ENCODE results near the gene ESR1. TPM values are rescaled to one million over a fixed set of nuclear protein-coding genes. Genes with fewer than 3 reads are reported as not detected.

ESR1 gene
- total RNA-seq, 4 donors from 2014 or later, result 2.1 to 6.9 (median 5.2) TPM

DNA sequence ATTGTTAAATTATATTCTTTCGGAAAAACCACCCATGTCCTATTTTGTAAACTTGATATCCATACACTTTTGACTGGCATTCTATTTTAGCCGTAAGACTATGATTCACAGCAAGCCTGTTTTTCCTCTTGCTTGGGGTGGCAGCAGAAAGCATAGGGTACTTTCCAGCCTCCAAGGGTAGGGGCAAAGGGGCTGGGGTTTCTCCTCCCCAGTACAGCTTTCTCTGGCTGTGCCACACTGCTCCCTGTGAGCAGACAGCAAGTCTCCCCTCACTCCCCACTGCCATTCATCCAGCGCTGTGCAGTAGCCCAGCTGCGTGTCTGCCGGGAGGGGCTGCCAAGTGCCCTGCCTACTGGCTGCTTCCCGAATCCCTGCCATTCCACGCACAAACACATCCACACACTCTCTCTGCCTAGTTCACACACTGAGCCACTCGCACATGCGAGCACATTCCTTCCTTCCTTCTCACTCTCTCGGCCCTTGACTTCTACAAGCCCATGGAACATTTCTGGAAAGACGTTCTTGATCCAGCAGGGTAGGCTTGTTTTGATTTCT, 2.1 kb upstream of the ESR1 start:
- H3K4me1 ChIP-seq, result peaks cover 0 to 42% (median 15%) of the 10 kb centered on the region in 4 donors
- 25 to 36% methylated on average over 11 of the region's 11 CpGs for WGBS, 2 donors
- H3K36me3 ChIP-seq, result no peaks in the 10 kb centered on the region
- peak overlapping the region in 1 of 4 donors; percentile 47 for H3K27ac ChIP-seq
- no peak for DNase-seq (ENCODE audit: low spot score in 2 of 2)
- no peak for TF ChIP-seq POLR2A (IDR thresholded peaks at IDR 0.05)
- TF ChIP-seq EP300 (IDR thresholded peaks at IDR 0.05), result no peak
- TF ChIP-seq, protein P1, sequence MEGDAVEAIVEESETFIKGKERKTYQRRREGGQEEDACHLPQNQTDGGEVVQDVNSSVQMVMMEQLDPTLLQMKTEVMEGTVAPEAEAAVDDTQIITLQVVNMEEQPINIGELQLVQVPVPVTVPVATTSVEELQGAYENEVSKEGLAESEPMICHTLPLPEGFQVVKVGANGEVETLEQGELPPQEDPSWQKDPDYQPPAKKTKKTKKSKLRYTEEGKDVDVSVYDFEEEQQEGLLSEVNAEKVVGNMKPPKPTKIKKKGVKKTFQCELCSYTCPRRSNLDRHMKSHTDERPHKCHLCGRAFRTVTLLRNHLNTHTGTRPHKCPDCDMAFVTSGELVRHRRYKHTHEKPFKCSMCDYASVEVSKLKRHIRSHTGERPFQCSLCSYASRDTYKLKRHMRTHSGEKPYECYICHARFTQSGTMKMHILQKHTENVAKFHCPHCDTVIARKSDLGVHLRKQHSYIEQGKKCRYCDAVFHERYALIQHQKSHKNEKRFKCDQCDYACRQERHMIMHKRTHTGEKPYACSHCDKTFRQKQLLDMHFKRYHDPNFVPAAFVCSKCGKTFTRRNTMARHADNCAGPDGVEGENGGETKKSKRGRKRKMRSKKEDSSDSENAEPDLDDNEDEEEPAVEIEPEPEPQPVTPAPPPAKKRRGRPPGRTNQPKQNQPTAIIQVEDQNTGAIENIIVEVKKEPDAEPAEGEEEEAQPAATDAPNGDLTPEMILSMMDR (IDR thresholded peaks at IDR 0.05), result no peak
- no peaks in the 10 kb centered on the region for H3K9me3 ChIP-seq
- H3K4me3 ChIP-seq, result no peak overlapping the region
- H3K27me3 ChIP-seq, result peaks cover 0 to 30% of the 10 kb centered on the region in 2 donors

DNA sequence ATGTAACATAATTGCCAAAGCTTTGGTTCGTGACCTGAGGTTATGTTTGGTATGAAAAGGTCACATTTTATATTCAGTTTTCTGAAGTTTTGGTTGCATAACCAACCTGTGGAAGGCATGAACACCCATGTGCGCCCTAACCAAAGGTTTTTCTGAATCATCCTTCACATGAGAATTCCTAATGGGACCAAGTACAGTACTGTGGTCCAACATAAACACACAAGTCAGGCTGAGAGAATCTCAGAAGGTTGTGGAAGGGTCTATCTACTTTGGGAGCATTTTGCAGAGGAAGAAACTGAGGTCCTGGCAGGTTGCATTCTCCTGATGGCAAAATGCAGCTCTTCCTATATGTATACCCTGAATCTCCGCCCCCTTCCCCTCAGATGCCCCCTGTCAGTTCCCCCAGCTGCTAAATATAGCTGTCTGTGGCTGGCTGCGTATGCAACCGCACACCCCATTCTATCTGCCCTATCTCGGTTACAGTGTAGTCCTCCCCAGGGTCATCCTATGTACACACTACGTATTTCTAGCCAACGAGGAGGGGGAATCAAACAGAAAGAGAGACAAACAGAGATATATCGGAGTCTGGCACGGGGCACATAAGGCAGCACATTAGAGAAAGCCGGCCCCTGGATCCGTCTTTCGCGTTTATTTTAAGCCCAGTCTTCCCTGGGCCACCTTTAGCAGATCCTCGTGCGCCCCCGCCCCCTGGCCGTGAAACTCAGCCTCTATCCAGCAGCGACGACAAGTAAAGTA, 547 bp upstream of the ESR1 start:
- H3K4me1 ChIP-seq, result peaks cover 0 to 42% (median 15%) of the 10 kb centered on the region in 4 donors
- TF ChIP-seq POLR2A (IDR thresholded peaks at IDR 0.05), result no peak
- TF ChIP-seq EP300 (IDR thresholded peaks at IDR 0.05), result peak in 1 of 2 donors; percentile 70
- peak overlapping the region; percentile 29 to 58 (median 40) for H3K4me3 ChIP-seq
- H3K27me3 ChIP-seq, result peaks cover 0 to 30% of the 10 kb centered on the region in 2 donors
- no peaks in the 10 kb centered on the region for H3K36me3 ChIP-seq
- H3K9me3 ChIP-seq, result no peaks in the 10 kb centered on the region
- 13 to 14% methylated on average over 20 of the region's 20 CpGs for WGBS, 2 donors
- no peak for DNase-seq (ENCODE audit: low spot score in 2 of 2)
- peak overlapping the region in 1 of 4 donors; percentile 72 for H3K27ac ChIP-seq

DNA sequence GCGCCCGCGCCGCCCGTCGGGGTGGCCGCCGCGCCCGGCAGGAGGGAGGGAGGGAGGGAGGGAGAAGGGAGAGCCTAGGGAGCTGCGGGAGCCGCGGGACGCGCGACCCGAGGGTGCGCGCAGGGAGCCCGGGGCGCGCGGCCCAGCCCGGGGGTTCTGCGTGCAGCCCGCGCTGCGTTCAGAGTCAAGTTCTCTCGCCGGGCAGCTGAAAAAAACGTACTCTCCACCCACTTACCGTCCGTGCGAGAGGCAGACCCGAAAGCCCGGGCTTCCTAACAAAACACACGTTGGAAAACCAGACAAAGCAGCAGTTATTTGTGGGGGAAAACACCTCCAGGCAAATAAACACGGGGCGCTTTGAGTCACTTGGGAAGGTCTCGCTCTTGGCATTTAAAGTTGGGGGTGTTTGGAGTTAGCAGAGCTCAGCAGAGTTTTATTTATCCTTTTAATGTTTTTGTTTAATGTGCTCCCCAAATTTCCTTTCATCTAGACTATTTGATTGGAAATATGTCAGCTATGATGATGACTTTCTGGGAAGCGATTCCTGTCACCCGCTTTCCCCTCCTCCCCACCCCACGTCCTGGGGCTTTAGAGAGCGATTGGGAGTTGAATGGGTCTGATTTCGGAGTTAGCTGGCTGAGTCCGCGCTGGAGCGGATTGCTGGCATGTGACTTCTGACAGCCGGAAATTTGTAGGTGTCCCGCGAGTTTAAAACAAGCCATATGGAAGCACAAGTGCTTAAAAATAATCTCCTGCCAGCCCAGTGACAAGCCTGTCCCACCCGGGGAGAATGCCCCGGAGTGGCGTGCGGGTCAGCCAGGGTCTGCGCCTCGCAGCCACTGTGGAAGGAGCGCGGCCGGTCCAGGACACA, 1.1 kb downstream of the ESR1 start:
- 21 to 22% methylated on average over 30 to 37 of the region's 60 CpGs for WGBS, 2 donors
- peaks cover 0 to 30% of the 10 kb centered on the region in 2 donors for H3K27me3 ChIP-seq
- peaks cover 0 to 42% (median 15%) of the 10 kb centered on the region in 4 donors for H3K4me1 ChIP-seq
- peak overlapping the region; percentile 29 to 58 (median 40) for H3K4me3 ChIP-seq
- peak in 1 of 2 donors; percentile 27 for DNase-seq (ENCODE audit: low spot score in 2 of 2)
- TF ChIP-seq POLR2A (IDR thresholded peaks at IDR 0.05) (no peak), EP300 (IDR thresholded peaks at IDR 0.05) (no peak)
- TF ChIP-seq, protein P1 (IDR thresholded peaks at IDR 0.05), result no peak
- no peaks in the 10 kb centered on the region for H3K9me3 ChIP-seq
- H3K36me3 ChIP-seq, result no peaks in the 10 kb centered on the region
- peak overlapping the region in 2 of 4 donors; percentile 53 to 72 for H3K27ac ChIP-seq

DNA sequence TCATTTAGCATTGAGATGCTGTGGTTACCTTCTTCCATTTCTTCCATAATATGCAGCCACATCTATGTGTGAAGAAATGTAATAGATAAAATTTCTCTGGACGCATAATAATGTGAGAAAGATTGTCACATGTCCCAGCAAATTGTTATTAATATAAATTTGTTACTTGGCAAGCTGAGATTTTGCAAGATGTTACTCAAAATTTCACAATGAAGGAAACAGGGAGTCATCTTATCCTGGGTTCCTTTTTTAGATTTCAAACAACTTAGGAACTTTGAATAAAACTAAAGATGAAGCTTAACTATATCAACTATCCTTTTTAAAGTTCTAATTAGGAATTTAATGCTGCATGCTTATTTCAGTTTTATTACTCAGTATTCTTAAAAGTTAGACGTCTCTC, 3.6 kb downstream of the ESR1 start:
- H3K9me3 ChIP-seq, result no peaks in the 10 kb centered on the region
- no peak for DNase-seq (ENCODE audit: low spot score in 2 of 2)
- TF ChIP-seq EP300 (IDR thresholded peaks at IDR 0.05) (peak in 1 of 2 donors; percentile 49), POLR2A (IDR thresholded peaks at IDR 0.05) (no peak)
- peaks cover 0 to 30% of the 10 kb centered on the region in 2 donors for H3K27me3 ChIP-seq
- peaks cover 0 to 33% (median 15%) of the 10 kb centered on the region in 4 donors for H3K4me1 ChIP-seq
- no peak overlapping the region for H3K27ac ChIP-seq
- no peaks in the 10 kb centered on the region for H3K36me3 ChIP-seq
- WGBS, 2 donors, result 59 to 77% methylated on average over 2 of the region's 2 CpGs
- H3K4me3 ChIP-seq, result no peak overlapping the region

DNA sequence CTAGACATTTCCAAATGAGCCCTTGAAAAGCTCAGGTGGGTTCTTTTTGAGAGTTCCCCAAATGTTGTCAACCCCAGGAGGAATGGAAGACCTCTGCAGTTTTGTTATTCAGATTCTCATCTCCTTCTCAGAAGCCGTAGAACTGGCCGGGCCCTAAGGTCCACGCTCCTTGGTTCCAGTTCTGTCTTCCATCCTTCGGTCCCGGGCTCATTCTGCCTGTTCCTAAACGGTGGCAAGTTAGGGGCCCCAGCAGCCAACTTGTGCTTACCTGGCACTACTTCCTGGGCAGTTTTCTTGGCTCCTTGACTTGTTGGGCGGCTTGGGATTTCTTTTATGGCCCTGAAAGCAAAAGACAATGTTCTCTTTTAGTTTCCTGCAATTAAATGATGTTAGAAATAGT, 6.4 kb downstream of the ESR1 start:
- no peak for DNase-seq (ENCODE audit: low spot score in 2 of 2)
- peaks cover 0 to 6% (median under 1%) of the 10 kb centered on the region in 4 donors for H3K4me1 ChIP-seq
- 86 to 89% methylated on average over 7 of the region's 7 CpGs for WGBS, 2 donors
- no peaks in the 10 kb centered on the region for H3K9me3 ChIP-seq
- TF ChIP-seq POLR2A (IDR thresholded peaks at IDR 0.05) (no peak), EP300 (IDR thresholded peaks at IDR 0.05) (no peak)
- TF ChIP-seq, protein P1 (IDR thresholded peaks at IDR 0.05), result no peak
- peaks cover 0 to 7% of the 10 kb centered on the region in 2 donors for H3K27me3 ChIP-seq
- no peak overlapping the region for H3K27ac ChIP-seq
- H3K36me3 ChIP-seq, result no peaks in the 10 kb centered on the region
- no peak overlapping the region for H3K4me3 ChIP-seq

Data from tibial nerve (tissue), 4 donors.